Fibroblast of mammary gland (primary cell): Measurements from ENCODE around the gene MYMK.

Experiments used
- DNase-seq: peaks from one replicate; pipeline ENCODE4 v3.0.0-alpha.2; 2010; ENCODE audit warnings: low read depth
- H3K4me3 ChIP-seq: 2 replicates; pipeline ENCODE4 v1.5.1; 2011; ENCODE audit warnings: low read depth, mild to moderate bottlenecking, low read length, moderate library complexity; ENCODE audit not compliant: control insufficient read depth
- TF ChIP-seq, protein P1 (sequence below): conservative IDR thresholded peaks from 2 replicates; pipeline ENCODE4 v1.5.1; 2011; ENCODE audit warnings: low read depth, low read length, inconsistent platforms; ENCODE audit not compliant: control insufficient read depth, insufficient read depth

MYMK gene

DNA sequence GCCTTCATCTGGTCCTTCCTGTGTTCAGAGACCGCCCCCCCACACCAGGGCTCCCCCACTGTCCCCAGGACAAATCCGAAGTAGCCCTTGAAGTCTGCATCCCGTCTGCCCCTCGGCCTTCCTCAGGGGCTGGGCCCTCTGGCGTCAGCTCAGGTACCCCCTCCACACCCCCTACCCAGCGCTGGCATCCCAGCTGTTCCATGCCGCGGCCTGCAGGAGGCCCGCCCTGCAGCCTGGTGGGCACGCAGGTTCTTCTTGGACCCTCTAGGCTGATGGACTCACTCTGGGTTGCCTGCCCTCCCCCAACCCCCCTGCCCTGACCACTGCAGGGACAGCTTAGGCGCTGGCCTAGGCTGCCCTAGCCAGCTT lies 52.5 kb downstream of the MYMK start:
- H3K4me3 ChIP-seq = no peak overlapping the region
- TF ChIP-seq, protein P1, sequence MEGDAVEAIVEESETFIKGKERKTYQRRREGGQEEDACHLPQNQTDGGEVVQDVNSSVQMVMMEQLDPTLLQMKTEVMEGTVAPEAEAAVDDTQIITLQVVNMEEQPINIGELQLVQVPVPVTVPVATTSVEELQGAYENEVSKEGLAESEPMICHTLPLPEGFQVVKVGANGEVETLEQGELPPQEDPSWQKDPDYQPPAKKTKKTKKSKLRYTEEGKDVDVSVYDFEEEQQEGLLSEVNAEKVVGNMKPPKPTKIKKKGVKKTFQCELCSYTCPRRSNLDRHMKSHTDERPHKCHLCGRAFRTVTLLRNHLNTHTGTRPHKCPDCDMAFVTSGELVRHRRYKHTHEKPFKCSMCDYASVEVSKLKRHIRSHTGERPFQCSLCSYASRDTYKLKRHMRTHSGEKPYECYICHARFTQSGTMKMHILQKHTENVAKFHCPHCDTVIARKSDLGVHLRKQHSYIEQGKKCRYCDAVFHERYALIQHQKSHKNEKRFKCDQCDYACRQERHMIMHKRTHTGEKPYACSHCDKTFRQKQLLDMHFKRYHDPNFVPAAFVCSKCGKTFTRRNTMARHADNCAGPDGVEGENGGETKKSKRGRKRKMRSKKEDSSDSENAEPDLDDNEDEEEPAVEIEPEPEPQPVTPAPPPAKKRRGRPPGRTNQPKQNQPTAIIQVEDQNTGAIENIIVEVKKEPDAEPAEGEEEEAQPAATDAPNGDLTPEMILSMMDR = no peak
- no peak for DNase-seq

DNA sequence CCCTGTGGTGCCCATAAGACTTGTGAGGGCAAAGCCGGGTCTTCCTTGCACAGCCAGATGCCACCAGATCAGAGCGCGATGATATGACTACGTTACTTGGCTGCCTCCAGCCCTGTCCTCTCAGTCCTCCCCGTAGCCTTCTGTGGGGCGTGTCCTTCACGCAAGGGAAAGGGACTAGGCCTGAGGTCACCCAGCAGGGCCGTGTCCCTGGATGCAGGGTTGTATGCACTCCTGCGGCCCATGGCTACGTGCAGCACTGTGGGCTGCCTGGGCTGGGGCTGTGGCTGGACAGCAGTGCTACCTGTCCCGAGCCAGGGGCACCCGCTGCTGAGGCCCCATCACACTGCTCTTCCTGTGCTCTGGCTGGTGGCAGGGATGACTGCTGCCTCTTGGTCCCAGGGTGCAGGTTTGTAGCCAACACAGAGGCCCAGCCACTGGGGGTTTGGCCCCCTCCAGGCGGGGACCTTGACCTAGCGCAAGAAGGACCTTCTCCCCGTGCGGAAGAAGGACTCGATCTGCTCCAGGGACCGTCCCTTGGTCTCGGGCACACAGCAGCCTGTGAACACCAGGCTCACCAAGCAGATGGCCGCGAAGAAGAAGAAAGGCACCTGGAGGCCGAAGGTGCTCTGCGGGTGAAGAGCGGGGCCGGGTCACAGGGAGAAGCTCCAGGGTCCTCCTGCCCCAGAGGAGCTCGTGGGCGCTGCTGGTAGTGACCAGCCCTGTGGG lies 53.0 kb downstream of the MYMK start:
- TF ChIP-seq, protein P1 = no peak
- DNase-seq = no peak
- no peak overlapping the region for H3K4me3 ChIP-seq

DNA sequence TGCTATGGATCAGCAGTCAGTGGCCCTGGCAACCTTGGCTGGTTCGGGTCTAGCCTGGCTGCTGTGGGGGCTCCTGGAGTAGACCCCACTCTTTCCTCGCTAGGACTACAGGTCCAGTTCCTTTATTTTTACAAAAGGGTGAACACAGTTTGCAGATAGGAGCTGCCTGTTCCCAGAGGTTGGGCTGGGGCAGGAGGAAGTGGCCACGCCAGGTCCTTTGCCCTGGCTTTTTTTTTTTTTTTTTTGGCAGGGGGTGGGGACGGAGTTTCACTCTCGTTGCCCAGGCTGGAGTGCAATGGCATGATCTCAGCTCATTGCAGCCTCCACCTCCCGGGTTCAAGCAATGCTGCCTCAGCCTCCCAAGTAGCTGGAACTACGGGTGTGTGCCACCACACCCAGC lies 53.8 kb downstream of the MYMK start:
- DNase-seq = no peak
- TF ChIP-seq, protein P1 = no peak
- H3K4me3 ChIP-seq = no peak overlapping the region

DNA sequence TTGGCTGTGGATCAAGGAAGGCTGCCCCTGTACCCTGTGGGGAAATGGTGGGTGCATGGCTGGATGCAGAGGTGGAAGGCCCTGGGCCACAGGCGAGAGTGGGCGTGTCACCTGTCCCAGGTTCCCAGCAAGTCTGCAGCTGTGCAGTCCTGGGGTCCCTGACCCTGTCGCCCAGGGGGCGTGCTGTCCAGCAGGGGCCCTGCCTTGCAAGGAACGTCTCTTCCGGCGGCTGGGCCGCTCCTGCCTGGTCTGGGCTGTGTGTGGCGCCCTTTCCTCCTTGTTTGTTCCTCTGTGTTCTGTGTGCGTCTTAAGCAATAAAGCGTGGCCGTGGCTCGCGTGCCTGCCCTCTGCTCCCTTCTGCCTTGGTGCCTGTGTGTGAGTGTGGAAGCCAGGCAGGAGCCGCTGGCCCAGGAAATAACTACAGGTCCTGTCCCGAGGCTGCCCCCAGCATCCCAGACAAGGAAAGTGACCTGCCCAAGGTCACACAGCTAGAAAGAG lies 54.3 kb downstream of the MYMK start:
- DNase-seq = no peak
- TF ChIP-seq, protein P1 = no peak
- H3K4me3 ChIP-seq = no peak overlapping the region

DNA sequence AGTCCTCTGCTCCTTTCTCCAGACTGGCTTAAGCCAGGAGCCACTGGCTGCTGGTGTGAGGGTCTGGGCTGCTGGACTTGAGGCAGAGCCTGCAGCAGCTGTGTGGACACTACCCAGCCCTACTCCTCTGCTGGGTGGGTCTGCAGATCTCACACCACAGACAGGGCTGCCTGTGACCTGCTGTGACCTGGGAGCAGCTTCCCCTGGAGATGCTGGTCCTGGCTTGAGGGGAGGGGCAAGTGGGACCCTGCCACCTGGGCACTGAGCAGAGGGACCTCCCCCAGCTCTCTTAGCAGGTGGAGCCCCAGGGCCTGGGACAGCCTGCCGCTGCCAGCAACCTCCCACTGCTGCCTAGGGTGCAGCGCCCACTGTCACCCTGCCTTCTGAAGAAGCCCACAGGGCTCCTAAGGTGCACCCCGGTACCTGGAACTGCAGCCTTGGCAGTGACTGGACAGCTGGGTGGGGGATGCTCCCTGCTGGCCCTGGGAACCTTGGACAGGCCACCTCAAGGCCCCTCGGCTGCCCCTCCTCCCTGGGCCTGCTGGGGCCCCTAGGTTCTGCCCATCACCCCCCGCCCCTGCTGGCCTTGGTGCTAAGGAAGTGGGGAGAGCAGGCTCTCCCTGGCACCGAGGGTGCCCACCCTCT lies 55.9 kb downstream of the MYMK start:
- H3K4me3 ChIP-seq = no peak overlapping the region
- TF ChIP-seq, protein P1 = no peak
- DNase-seq = no peak

DNA sequence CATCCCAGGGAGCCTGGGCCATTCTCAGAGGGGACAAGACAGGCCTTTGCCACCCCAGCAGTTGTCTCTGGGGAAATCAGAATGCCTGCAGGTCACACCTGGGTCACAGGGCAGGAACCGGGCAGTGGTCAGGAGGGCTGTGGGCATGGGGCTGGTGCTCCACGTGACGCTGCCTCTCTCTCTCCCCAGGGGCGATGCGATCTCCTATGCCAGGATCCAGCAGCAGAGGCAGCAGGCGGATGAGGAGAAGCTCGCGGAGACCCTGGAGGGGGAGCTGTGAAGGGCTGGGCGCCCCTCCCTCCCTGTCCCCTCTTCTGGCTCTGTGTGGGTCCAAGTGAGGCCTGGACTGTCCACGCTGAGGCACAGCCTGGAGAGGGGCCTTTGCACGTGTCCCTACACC lies 56.4 kb downstream of the MYMK start:
- TF ChIP-seq, protein P1 = no peak
- H3K4me3 ChIP-seq = no peak overlapping the region
- DNase-seq = no peak
